Activated CD4-positive, alpha-beta T cell treated with anti-CD3 and anti-CD28 coated beads, Interleukin-2, amount 50 U/mL, for 1 hour (primary cell): Measurements from ENCODE around the gene CCS.
A peak's percentile ranks its signal among the peaks of the same experiment; 100 is the strongest.
"Not testable (repeated sequence)": the region's sequence is repeated elsewhere in the genome, so short reads cannot be mapped to it uniquely, and the experiment has no call there.

ENCODE experiments used
- DNase-seq: peaks from one replicate; pipeline ENCODE4 v3.0.0-alpha.2; 2020

CCS gene

DNA sequence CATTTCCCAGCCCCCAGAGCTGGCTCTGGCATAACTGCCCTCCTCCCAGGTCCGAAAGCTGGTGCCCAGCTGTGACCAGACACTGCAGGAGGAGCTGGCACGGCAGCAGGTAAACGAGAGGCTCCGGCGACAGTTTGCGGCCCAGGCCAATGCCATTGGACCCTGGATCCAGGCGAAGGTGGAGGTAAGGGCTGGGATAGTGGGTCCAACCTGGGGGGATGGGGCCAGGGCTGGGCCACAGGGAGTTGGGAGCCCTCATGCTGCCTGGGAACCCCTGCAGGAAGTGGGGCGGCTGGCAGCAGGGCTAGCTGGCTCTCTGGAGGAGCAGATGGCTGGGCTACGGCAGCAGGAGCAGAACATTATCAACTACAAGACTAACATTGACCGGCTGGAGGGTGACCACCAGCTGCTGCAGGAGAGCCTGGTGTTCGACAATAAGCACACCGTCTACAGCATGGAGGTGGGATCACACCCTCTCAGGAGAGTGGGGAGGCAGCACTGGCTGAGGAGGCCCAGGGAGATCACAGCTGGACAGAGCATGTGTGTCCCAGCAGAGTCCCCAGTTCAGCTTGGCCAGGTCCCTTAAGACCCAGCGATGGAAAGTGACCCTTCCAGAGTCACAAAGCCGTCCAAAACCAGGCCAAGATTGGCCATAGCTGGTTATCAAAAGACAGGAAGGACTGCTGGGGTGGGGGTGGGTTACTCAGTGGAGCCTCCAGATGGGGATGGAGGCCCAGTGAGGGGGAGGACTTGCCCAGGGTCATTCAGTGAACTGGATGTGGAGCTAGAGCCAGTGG is 31.6 kb upstream of the CCS start:
- DNase-seq = no peak

DNA sequence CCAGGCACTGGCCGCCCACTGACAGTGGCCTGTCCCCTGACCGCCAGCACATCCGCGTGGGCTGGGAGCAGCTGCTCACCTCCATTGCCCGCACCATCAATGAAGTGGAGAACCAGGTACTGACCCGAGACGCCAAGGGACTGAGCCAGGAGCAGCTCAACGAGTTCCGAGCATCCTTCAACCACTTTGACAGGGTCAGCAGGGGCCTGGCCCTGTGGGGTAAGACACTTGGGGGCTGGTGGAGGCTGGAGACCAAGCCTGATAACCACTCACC is 31.1 kb upstream of the CCS start:
- no peak for DNase-seq

DNA sequence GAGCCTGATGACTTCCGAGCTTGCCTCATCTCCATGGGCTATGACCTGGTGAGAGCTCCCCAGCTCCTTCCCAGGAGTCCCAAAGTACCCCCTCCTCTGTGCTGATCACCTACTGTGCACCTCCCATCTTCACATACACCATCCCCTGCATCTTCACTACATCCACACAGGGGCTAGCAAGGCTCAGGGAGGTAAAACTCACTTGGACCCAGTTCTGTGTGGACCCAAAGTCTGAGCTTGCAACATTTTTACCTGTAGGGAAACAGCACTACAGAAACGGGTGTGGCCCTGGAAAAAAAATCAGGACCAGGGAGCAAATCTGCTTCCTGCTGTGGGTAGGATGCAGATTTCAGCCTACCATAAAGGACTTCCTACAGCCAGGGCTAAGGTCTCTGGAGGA is 30.7 kb upstream of the CCS start:
- no peak for DNase-seq

DNA sequence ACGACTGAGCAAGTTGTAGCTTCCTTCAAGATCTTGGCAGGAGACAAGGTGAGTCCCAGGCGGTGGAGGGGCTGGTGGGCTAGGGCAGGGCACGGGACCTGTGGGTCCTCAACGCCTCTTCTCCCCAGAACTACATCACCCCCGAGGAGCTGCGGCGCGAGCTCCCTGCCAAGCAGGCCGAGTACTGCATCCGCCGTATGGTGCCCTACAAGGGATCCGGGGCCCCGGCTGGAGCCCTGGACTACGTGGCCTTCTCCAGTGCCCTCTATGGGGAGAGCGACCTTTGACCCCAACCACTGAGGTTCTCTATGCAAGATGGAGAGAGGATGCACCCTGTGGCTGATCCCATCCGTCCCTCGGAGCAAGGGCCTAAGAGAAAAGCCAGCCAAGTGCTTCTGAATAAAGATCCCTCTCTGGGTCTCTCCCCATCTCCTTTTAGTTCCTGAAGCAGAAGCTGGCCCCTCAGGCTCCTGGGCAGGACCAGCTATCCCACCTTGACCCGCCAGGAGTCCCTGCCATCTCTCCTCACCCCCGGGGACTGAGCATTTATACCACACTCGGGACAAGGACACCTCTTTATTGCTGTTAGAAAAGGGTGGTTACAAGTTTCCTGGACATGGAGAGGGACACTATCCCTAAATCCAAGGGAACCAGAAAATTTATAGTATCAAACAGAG is 29.9 kb upstream of the CCS start:
- no peak for DNase-seq

DNA sequence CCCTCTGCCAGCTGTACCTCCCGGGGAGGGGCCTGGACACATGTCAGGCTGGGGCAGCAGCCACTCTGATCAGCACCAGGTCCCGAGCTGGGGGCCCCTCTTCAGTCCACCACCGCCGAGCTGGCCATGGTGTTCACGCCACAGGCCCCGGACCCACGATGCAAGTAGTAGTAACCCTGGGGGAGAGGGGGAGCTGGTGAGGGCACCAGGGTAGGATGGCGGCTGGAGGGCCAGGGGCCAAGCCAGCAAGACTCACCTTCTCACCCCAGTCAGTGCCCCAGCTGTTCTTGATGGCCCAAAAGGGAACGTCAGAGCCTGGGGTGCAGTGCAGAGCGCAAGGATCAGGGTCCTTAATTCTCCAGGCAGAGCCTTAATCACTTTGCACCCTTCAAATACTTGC is 29.2 kb upstream of the CCS start:
- DNase-seq = no peak

DNA sequence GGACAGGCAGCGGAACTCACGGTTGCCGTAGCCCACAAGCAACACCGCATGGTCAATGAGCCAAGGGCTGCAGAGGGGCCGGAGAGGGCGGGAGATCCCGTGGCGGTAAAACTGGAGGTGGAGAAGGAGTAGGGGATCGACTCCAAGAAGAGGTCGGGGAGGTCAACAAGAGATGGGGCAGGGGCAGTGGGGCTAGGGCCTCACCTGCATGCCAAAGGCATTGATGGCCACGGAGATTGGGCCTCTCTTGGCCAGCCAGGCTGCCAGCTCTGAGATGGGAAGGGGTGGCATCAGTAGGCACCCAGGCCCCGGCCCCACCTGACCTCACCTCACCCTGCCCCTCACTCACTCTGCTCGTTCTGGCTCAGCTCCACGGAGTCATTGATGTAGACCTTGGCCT is 28.4 kb upstream of the CCS start:
- no peak for DNase-seq

DNA sequence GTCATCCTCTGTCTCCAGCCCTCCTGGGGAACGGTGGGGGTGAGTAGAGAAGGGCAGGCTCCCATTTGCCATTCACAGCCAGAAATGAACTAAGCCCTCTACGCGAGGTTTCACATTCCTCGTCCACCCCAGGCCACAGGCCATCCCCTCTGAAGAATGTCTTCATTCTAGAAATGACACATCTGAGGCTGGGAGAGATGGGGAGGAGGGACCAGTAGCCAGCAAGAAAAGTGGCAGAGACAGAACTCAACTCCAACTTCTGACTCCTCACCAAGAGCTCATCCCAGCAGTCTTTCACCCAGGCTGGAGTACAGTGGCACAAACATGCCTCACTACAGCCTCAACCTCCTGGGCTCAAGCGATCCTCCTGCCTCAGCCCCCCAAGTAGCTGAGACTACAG is 28.0 kb upstream of the CCS start:
- no peak for DNase-seq

DNA sequence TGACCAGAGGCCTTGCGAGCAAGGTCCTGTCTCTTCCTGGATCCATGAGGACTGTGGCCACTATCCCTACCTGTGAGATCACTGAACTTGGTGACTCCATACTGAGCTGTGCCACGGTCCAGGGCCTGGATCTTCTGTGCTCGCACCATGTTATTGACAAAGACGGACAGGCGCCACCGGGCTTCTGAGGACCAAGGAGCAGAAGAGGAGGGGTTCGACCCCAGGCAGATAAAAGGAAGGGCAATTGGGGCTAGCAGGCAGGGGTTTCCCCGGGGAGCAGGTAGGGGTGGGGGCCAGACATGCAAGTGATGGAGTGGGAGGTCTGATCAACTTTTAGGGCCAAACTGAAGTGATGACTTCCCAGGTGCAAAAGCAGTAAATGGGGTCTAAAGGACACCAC is 26.8 kb upstream of the CCS start:
- no peak for DNase-seq

DNA sequence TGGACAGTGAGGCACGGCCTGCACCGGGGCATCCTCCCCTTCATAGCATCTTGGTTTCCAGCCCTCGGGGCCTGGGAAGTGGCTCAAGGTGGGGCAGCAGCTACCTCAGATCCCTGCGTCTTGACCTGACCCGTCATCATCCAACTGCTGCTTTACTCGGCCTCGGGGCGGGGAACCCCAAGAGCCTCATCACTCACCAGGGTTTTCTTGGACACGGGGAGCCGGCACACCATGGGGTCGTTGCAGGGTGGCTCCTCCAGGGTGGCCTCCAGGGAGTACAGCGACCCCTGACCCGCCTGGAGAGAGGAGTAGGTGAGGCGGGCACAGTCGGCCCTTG is 25.2 kb upstream of the CCS start:
- no peak for DNase-seq

DNA sequence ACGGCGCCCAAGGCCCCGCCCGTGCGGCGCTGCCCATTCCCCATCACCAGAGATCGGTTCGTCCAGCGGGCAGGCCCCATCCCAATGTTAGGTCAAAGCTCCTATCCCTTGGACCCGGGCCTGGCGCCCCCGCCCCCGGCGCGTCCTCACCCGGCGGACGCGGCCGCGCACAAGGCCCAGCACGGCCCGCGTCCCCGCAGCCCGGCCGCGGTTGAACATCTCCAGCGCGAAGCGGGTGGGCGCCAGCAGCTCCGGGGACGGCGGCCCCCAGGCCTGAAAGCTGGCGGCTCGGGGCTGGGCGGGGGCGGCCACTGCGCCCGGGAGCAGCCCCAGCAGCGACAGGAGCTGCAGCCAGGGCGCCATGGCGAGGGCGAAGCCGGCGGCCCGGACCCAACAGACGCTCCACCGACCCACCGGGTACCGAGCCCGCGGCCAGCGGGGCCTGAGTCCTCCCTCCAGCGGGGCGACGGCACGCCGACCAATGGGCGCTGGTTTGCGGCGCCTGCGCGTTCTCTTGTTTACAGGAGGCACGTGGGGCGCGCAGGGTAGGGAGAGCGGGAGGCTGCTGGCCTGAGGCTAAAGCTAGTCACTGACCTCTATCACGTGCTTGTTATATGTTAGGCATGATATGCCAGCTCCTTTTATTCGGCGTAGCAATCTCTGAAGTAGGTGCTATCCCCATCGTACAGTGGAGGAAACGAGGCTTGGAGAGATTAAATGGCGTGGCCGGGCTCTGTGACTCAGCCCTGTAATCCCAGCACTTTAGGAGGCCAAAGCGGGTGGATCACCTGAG is 24.7 kb upstream of the CCS start, which contains the start of gene CTSF:
TSS of gene CTSF (minus strand) at position 483 of the 793 bp plus-strand sequence. CDS start at position 363, 120 bp downstream.
- DNase-seq = peak; percentile 66

DNA sequence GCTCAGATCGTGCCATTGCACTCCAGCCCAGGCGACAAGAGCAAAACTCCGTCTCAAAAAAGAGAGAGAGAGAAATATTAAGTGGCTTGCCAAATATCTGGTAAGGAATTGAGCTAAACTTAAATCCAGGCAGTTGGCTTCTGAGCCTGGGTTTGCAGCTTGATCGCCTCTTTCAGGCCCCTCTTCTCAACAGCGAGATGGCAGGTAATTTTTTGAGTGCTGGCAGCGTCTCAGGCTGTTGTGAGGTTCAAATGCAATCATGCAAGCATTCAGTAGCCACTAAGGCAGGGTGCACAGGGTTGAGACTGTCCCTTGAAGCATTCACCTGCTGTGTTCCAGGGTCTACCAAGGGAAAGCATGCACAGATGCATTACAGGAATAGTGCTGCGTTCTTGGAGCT is 23.9 kb upstream of the CCS start:
- DNase-seq = no peak

DNA sequence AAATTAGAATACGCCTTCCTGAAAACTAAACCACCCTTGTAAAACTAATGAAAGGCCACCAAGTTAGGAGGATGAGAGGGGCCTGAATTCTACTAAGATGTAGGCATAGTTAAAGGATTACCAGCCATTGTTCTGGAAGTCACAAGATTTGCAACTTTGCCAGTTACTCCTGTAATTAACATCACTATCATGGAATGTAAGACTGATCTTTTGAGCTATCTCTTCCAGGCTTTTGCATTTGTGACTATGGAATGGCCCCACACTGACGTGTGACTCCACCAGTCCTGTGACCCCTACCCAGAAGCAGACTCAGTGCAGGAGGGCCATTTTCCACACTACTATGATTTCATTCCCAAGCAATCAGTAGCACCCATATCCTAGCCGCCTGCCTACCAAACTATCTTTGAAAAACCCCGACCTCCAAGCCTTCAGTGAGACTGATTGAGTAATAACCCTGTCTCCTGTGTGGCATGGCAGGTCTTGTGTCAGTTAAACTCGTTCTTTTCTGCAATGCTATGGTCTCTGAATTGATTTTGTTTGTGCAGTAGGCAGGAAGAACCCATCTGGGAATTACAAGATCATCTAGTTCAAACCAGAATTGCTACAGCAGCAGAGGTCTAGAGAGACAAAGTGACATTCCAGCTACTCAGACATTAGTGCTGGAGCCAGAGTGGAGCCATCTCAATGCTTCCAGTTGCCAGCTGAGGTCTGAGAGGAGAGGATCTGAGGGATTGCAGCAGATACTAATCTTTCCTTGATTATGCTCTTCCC is 22.7 kb upstream of the CCS start:
- DNase-seq = no peak

DNA sequence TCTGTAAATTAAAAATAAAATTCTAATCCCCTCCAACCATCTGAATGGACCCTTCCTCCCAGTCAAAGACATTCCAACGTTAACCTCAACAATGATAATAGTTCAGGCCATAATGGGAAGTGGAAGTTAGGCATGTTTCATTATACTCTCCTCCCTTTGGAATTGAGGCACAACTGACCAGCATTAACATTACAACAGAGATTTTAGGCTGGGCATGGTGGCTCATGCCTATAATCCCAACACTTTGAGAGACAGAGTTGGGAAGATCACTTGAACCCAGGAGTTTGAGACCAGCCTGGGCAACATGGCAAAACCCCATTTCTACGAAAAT is 22.2 kb upstream of the CCS start:
- no peak for DNase-seq

DNA sequence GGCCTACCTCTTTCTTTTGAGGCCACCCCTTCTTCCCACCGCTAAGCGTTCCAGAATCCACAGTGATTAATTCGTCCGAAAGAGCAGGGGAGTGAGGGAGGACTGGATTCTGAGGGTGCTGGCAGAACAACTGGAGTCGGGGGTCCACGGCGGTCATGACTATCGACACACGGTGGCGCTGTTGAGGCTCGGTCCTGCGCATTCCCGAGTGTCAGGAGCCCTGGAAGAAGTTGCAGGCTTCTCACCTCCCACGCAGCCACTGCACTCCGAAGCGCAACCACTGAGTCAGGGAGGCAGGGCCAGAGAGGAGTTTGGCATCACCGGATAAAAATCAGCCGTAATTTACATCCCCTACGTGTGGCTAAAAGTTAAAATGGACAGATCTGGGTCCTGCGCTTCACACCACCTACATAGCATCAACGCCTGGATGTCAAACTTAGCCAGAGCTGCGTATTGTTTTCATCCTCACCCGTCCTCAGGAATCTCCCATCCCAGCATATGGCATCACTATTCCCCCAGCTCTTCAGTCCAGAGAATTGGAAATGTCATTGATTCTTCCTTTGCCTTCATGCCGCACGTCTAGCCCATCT is 13.9 kb upstream of the CCS start:
- DNase-seq = peak; percentile 78

DNA sequence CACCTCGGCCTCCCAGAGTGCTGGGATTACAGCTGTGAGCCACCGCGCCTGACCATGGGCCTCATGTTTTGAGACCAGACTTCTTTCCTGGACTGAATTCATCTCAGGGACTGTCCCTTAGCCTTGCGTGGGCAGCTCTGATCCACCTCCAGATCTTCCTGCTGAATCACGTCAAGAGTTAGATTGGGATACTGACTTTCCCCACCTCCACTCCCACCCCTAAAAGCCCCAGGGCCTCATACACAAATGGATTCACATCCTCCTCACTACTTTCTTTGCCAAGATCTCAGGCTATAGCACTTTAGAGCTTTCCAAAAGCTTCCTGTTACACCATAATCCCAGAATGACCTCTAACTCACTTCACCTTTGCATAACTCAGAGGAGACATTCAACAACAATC is 12.2 kb upstream of the CCS start:
- no peak for DNase-seq

DNA sequence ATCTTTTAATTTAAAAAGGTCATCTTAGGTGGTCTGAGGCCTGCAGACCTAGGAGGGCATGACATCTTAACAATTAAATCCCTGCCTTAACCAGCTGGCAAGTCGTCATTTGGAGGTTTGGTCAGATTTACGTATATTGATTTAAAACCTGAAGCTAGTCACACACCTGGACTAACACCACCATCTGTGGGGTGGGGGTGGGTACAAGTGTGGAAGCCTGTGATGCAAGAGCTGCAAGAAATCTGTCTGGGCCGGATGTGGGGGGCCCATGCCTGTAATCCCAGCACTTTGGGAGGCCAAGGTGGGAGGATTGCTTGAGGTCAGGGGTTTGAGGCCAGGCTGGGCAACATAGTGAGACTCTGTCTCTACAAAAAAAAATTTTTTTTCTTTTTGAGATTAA is 11.7 kb upstream of the CCS start:
- no peak for DNase-seq

DNA sequence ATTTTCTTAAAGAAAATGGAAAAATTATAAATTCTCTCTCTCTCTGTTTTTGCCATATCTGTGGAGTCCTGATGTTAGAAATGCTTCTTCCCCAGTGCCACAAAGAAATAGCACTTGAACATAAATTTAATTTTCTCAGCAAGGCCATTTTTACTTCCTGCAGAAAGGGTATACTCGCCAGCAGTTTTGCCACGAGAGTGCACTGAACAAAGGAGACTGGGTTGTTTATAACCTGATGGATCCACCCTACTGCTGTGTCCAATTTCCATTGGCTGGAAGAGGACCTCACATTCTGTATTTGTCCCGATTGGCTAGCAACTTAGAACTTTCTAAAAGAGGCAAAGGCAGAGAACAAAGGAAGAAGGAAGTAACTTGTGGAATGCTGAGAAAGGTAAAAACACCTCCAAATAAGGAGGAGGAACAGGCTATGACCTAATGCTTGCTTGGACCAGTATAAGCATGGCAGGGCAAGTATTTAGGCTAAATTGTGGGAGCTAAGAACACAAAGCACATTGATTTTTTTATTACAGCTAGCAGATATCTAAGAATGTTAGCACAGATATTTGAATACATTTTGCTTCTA is 10.3 kb upstream of the CCS start:
- not testable (repeated sequence) for DNase-seq

DNA sequence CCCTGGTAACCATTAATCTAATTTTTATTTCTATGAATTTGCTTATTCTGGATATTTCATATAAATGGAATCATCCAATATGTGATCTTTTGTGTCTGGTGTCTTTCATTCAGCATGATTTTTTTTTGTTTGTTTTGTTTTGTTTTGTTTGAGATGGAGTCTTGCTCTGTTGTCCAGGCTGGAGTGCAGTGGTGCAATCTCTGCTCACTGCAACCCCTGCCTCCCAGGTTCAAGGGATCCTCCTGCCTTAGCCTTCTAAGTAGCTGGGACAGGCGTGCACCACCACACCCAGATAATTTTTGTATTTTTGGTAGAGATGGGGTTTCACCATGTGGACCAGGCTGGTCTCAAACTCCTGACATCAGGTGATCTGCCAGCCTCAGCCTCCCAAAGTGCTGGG is 7.5 kb upstream of the CCS start:
- not testable (repeated sequence) for DNase-seq

DNA sequence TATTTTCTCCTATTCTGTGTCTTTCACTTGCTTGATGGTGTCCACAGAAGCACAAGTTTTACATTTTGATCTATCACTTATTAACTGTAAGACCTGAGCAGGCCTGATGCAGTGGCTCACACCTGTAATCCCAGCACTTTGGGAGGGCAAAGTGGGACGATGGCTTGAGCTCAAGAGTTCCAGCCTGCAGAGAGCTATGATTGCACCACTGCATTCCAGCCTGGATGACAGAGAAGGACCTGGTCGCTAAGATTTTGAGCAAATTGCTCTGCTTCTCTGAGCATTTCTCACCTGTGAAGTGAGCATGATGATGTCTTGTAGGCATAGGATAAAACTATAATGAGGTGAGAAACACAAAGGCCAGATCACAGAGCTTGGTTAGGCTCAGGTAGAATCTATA is 6.8 kb upstream of the CCS start:
- DNase-seq = no peak

DNA sequence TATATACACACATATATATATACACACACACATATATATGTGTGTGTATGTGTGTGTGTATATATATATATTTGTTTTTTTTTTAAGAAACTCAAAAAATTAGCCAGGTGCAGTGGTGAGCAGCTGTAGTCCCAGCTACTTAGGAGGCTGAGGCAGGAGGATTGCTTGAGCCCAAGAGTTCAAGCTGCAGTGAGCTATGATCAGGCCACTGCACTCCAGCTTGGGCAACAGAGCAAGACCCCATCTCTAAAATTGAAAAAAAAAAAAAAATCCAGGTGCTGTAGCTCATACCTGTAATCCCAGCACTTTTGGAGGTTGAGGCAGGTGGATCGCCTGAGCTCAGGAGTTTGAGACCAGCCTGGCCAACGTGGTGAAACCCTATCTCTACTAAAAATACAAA is 3.7 kb upstream of the CCS start:
- DNase-seq = not testable (repeated sequence)

DNA sequence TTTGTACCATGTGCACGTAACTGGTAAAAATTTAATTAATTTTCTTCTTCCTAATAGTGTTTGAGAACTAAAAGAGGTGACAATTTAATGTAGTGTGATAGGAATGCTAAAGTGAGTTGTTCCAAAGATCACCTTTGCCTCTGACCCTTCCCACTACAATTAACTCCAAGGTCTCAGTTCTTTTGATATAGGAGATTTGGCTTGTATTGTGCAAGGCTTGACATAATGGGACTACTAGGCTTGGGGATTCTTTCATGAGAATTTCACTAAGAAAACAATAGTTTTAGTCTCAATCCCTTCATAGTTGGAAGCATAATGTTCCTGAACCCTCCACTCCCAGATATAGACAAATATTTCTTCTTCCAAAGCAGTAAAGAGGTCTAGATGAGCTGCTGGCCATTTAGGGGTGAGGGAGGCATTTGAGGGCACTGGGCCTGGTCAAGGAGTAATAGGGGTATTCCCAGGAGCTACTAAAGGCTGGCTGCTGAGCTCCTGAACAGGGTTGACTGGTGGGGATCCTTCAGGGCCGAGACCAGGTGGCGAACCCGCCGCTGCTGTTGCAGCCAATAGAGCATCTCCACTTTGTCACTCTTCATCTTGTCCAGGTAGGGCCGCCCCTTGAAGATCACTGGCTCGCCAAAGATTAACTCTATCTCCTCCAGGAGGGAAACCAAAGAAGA is 2.8 kb upstream of the CCS start:
- no peak for DNase-seq

DNA sequence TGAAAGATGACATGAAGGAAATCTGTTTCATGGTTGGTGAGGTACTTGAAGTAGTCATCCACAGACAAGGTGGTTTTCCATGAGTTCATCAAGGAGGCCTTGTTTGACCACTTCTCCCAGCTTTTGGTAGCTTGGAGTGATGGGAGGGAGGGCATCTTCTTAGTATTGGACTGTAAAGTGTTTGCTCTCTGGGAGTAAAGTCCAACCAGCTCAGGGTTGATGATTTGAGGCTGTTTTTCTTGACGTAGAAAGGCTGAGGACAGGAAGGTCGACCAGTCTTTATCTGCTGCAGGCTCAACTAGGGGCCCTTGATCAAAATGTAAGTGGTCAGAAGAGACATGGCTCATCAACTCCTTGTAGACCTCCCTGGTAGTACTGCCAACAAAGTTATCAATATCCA is 1.8 kb upstream of the CCS start:
- no peak for DNase-seq
